A673 (cell line): ENCODE results near the gene MTLN.
"Not testable (repeated sequence)": the region's sequence is repeated elsewhere in the genome, so short reads cannot be mapped to it uniquely, and the experiment has no call there.

Source experiments
- EZH2 ChIP-seq: fragments of 200-600 bp; sonication (generic); IDR thresholded peaks from 2 replicates; pipeline ENCODE4 v1.6.1; 2017; ENCODE audit warnings: borderline replicate concordance, low read depth, mild to moderate bottlenecking, mixed read lengths, antibody characterized with exemption, low read length; ENCODE audit not compliant: poor library complexity, severe bottlenecking
- TF ChIP-seq, protein P1 (sequence below): fragments of 300-800, 200-600 bp; sonication (generic); conservative IDR thresholded peaks from 2 replicates; pipeline ENCODE4 v1.5.1; 2017; ENCODE audit warnings: low read depth, mild to moderate bottlenecking, antibody characterized with exemption, low read length, moderate library complexity, mixed read lengths

DNA sequence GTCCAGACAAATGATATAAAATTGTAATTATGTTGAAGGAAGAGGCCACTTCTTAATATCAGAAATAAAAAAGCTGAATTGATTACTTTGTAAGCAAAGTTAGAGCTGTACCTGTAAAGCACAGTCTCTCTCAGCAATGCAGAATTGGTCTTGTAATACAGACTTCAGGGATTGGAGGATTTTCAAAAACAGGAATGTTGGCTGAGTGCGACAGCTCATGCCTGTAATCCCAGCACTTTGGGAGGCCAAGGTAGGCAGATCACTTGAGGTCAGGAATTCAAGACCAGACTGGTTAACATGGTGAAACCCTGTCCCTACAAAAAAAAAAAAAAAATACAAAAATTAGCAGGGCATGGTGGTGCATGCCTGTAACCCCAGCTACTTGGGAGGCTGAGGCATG lies 10.3 kb upstream of the MTLN start:
- TF ChIP-seq, protein P1, sequence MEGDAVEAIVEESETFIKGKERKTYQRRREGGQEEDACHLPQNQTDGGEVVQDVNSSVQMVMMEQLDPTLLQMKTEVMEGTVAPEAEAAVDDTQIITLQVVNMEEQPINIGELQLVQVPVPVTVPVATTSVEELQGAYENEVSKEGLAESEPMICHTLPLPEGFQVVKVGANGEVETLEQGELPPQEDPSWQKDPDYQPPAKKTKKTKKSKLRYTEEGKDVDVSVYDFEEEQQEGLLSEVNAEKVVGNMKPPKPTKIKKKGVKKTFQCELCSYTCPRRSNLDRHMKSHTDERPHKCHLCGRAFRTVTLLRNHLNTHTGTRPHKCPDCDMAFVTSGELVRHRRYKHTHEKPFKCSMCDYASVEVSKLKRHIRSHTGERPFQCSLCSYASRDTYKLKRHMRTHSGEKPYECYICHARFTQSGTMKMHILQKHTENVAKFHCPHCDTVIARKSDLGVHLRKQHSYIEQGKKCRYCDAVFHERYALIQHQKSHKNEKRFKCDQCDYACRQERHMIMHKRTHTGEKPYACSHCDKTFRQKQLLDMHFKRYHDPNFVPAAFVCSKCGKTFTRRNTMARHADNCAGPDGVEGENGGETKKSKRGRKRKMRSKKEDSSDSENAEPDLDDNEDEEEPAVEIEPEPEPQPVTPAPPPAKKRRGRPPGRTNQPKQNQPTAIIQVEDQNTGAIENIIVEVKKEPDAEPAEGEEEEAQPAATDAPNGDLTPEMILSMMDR, result not testable (repeated sequence)
- not testable (repeated sequence) for TF ChIP-seq EZH2
